ENCODE measurements around the gene C1orf116. TPM values are rescaled to one million over a fixed set of nuclear protein-coding genes. Genes with fewer than 3 reads are reported as not detected.

Gene C1orf116
- total and polyA plus RNA-seq, 2 experiments from 2014 or later, result 0.21 to 0.29 TPM

GRCh38 chr1:206992790-206993189 is 39.8 kb downstream of the C1orf116 start:
- Histone ChIP-seq H3K9me3 (ENCODE audit: low read depth) (no peaks in the 10 kb centered on the region), H3K27ac (no peak overlapping the region), H3K27me3 (no peaks in the 10 kb centered on the region), H3K4me1 (ENCODE audit: low read depth) (no peaks in the 10 kb centered on the region), H3K4me3 (no peak overlapping the region), H3K36me3 (no peaks in the 10 kb centered on the region)
- no peak for TF ChIP-seq CTCF (IDR thresholded peaks at IDR 0.05; ENCODE audit: low read depth, low read length)
- DNase-seq (ENCODE audit: low read depth in 1 of 2, low spot score in 1 of 2), result no peak

- DNase-seq (ENCODE audit: low read depth in 1 of 2, low spot score in 1 of 2), result no peak
- Histone ChIP-seq H3K9me3 (ENCODE audit: low read depth) (no peaks in the 10 kb centered on the region), H3K36me3 (no peaks in the 10 kb centered on the region), H3K4me3 (no peak overlapping the region), H3K27ac (no peak overlapping the region), H3K4me1 (ENCODE audit: low read depth) (no peaks in the 10 kb centered on the region), H3K27me3 (peaks cover 14% of the 10 kb centered on the region)
- no peak for TF ChIP-seq CTCF (IDR thresholded peaks at IDR 0.05; ENCODE audit: low read depth, low read length)
Observed at GRCh38 chr1:206987873-206988272, 44.7 kb downstream of the C1orf116 start.

- TF ChIP-seq CTCF (IDR thresholded peaks at IDR 0.05; ENCODE audit: low read depth, low read length), result no peak
- Histone ChIP-seq H3K36me3 (no peaks in the 10 kb centered on the region), H3K9me3 (ENCODE audit: low read depth) (no peaks in the 10 kb centered on the region), H3K4me3 (no peak overlapping the region), H3K4me1 (ENCODE audit: low read depth) (no peaks in the 10 kb centered on the region), H3K27me3 (peaks cover 14% of the 10 kb centered on the region), H3K27ac (no peak overlapping the region)
- DNase-seq (ENCODE audit: low read depth in 1 of 2, low spot score in 1 of 2), result no peak
Observed at GRCh38 chr1:206986885-206987284, 45.7 kb downstream of the C1orf116 start.

GRCh38 chr1:206986402-206986801 is 46.2 kb downstream of the C1orf116 start:
- Histone ChIP-seq H3K27me3 (peaks cover 14% of the 10 kb centered on the region), H3K9me3 (ENCODE audit: low read depth) (no peaks in the 10 kb centered on the region), H3K36me3 (no peaks in the 10 kb centered on the region), H3K4me1 (ENCODE audit: low read depth) (no peaks in the 10 kb centered on the region), H3K4me3 (no peak overlapping the region), H3K27ac (no peak overlapping the region)
- TF ChIP-seq CTCF (IDR thresholded peaks at IDR 0.05; ENCODE audit: low read depth, low read length), result no peak
- DNase-seq (ENCODE audit: low read depth in 1 of 2, low spot score in 1 of 2), result no peak

- Histone ChIP-seq H3K4me1 (ENCODE audit: low read depth) (no peaks in the 10 kb centered on the region), H3K9me3 (ENCODE audit: low read depth) (no peaks in the 10 kb centered on the region)
- no peak for DNase-seq (ENCODE audit: low read depth in 1 of 2, low spot score in 1 of 2)
Observed at GRCh38 chr1:206985162-206985749, 47.3 kb downstream of the C1orf116 start.

More at GRCh38 chr1:206985162-206985749, 47.3 kb downstream of the C1orf116 start:
- no peak for TF ChIP-seq CTCF (IDR thresholded peaks at IDR 0.05; ENCODE audit: low read depth, low read length)
- no peak overlapping the region for H3K4me3 ChIP-seq
- H3K27ac ChIP-seq, result no peak overlapping the region
- peaks cover 14% of the 10 kb centered on the region for H3K27me3 ChIP-seq
- no peaks in the 10 kb centered on the region for H3K36me3 ChIP-seq

Measured in cardiac muscle cell (in vitro differentiated cells and primary cell).